GM18498 (cell line): ENCODE data around the gene POLR3GL.

ENCODE experiments used
- ATAC-seq: cut with Tn5 transposase; IDR thresholded peaks from one replicate; pipeline ENCODE4 v1.9.1; 2021; ENCODE audit warnings: mild to moderate bottlenecking, moderate library complexity; ENCODE audit not compliant: unreplicated experiment

POLR3GL gene

DNA sequence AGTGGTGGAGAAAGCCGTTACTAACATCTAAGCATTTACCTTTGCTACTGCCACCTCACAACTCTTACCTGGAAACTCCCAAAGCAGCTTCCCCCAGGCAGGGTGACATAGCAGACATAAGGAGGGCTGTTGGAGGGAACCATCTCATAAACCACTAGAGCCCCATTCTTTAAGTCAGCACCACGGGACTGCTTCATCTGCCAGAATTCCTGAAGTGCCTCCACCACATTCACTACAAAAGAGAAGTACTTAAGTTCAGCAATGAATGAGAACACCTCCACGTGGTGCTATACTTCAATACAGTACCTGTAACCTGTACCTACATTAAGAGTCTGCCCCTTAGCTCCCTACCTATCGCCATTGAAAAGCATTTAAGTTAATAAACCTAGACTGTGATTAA is 16.9 kb upstream of the POLR3GL start:
- no peak for ATAC-seq

DNA sequence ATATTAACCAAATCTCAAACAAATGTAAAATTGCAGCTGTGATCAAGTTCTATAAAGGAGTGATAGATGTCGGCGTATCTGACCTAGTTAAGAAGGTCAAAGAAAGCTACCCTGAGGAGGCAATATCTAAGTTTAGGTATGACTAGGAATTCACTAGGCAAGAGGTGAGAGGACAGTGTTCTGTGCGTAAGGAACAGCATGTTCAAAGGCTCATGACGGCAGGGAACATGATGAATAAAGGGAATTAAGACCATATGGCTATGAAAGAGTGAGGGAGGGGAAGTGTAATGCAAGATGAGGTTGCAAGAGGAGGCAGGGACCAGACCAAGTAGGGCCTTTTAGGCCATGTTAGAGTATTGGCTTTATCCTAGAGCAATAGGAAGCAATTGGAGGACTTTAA is 15.3 kb upstream of the POLR3GL start:
- no peak for ATAC-seq

DNA sequence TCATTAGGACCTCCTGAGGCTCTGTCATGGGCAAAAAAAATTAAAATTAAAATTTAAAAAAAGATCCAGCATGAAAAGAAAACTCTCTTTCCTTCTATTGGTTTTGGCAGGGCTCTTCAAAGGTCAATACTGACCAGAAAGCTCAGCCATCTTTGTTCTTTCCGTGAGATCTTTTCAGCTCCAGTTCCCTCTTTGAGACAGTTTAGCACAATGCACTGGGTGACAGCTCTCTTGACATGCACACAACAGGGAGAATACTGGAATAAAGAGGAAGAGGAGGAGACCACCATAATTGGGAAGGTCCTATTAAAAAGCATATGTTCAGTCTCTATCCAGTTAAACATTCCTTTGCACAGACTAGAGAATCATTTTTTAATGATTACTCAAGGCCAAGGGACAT is 13.0 kb upstream of the POLR3GL start:
- ATAC-seq = no peak

DNA sequence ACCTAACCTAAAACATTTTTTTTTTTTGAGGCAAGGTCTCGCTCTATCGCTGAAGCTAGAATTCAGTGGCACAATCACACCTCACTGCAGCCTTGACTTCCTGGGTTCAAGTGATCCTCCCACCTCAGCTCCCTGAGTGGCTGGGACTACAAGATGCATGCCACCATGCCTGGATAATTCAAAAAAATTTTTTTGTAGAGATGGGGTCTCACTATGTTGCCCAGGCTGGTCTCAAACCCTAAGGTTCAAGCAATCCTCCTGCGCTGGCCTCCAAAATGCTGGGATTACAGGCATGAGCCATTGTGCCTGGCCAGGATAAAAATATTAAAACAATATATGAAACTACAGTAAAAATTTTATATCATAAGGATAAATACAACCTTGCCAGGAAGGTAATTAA is 11.6 kb upstream of the POLR3GL start:
- no peak for ATAC-seq

DNA sequence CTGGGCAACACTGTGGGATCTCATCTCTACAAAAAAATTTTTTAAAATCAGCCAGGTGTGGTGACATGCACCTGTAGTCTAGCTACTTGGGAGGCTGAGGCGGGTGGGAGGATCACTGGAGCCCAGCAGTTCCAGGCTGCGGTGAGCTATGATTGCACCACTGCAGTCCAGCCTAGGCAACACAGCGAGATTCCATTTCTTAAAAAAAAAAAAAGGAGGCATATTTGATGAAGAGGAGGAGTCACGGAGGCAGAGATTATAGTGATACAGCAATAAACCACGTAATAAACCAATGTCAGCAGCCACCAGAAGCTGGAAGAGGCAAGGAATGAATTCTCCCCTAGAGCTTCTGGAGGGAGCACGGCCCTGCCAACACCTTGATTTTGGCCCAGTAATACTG is 10.6 kb upstream of the POLR3GL start:
- ATAC-seq = no peak

DNA sequence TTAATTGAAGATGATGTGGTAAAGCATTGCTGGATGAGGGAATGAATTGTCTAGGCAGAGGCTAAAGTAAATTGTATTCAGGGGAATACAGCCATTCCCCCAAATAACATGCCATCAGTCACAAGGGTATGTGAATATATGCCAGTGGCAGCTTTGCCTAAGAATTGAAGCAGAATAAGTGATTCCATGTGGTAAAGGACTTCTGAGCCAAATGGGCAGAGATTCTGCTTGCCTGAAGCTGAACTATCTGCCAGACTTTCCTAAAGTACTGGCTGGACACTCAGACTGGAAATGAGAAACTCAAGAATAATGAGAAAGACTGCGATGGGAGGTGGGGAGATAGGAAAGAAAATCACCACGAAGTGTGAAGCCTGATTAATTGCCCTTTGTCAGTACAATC is 9.1 kb upstream of the POLR3GL start:
- no peak for ATAC-seq

DNA sequence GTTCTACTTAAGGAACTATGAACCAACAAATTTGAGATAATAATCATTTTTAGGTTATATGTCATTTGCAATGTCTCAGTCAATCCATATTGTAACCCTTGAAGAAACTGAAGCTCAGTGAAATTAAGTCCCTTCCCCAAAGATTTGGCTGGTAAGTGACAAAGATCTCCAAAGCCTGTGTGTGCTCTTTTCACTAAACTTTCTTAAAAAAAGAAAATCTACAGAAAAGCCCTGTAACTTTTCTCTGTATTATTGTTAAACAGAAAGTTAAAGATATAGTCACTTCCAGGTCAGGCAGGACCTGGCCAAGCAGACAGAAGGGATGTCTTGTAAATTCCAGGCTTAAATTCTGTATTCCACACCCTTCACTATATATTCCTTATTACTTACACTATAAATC is 8.1 kb upstream of the POLR3GL start:
- ATAC-seq = no peak

DNA sequence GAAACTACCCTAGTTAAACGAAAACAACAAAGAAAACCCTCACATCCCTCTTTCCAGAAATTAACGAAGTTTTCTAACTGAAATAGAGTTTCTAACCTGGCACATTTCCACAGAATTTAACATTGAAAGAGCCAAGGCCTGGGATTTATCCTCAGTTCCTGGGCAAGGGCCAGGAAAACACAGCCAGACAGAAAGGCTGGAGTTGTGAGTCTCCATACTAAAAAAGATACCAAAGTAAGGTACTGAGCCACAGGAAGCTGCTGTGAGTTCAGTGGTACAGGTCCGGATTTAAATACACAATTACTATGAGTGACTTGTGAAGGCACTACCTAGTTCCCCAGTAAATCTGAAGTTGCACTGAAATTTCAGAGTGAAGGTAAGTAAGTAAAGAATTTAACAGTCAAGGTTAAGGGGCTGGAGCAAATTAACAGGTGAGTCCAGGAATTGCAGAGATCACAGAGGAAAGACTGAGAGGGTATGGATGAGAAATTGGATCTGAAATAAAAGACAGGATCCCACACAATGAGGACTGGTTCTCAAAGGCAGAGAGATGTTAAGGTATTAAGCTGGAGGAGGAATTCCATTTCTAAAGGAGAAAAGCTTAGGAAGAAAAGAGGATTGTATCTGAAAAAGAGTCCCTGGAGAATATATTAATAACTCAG is 7.6 kb upstream of the POLR3GL start:
- no peak for ATAC-seq

DNA sequence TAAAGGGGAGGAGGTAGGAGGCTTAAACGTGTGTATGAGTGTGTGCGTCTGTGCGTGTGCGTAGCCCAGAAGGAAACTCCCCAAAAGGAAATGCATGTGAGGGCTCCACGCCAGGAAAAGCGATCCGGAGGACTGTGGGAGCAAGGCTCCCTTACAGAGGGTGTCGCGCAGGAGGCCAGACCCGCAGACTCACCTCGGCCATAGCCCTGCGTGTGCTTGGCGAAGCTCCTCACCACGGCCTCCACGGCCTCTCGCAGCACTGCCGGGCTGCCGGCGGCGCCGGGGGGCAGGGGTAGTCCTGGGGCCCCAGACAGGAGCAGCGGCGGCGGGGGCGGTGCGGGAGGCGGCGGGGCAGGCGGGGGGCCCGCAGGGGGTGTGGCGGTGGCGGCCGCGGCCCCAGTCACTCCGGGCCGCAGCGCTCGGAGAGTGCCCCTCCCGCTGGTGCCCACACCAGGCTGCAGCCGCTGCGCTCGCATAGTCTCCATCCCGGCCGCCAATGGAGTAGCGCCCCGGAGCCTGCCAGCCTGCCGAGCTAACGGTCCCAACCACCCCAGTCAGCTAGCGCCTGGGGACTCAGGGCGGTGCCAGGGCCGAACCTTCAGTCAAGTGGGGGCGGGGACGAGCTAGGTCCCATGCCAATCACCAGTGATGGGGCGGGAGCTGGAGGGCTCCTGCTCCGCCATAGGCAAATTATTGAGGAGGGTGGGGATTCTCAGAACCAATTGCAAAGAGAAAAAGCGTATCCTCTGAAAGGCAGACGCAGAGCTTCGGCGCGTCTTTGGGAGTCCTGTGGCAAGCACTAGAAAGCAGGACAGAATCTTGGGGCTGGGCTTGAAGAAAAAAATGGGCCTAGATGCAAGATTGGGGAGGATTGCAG is 6.8 kb upstream of the POLR3GL start, which contains the start of gene LIX1L:
TSS of gene LIX1L (minus strand) at position 575 of the 877 bp plus-strand sequence. CDS start at position 485, 90 bp downstream.
- ATAC-seq = peak; percentile 93

DNA sequence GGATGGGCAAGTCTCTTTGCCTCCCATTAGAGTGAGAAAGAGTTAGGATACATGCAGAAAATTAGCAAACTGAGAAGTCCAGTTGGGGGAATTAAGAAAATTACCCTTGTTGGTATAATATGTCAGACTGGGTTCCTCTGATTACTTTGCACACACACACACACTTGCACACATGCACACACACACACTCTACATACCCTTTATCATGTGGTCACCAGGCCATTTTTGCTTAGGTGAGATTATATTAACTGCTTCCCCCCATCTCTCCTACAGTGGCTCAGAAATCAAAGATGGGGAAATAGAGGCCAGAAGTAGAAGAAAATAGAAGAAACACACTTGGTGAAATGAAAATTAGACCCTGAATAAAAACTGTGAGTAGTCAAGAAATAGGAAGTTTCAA is 5.8 kb upstream of the POLR3GL start:
- ATAC-seq = no peak

DNA sequence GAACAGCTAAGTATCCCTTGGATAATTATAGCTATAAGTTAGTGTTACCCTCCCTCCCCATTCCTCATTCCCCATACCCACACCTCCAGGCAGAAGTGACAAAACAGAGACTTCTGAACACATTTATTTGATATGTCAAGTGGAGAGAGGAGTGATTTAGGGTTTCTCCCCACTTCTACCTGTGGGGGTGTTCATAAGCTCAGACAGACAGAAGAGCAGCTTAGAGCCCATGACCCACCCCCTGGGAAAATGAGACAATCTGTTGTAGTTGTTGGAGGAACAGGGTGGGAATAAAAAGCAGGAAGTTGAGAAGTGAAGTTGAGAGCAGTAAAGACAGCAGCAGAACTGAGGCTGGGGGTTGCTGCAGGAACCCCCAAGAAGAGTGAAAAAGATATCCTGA is 5.2 kb upstream of the POLR3GL start:
- ATAC-seq = no peak

DNA sequence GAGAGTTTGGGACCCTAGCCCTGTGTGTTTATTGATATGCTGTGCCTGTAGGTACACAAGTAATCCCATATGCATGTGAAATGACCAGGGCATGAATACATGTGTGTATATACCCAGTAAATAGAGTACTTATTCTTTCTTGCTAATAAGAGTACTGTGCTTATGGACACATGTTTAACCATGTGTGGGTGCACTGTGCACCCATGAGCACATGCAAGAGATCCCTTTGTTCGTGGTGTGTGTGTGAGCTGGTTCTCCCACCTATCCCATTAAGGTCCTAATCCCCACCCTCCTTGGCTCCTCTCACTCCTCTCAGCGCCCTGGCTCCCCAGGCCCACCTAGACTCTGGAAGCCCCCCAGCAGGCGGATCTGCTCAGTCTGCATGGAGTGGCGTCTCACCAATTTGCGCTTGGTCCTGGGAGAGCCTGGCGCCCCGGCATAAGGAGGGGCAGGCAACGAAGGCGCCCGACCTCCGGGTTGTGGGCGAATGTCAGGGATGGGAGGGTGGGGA is 4.5 kb upstream of the POLR3GL start:
- ATAC-seq = no peak

DNA sequence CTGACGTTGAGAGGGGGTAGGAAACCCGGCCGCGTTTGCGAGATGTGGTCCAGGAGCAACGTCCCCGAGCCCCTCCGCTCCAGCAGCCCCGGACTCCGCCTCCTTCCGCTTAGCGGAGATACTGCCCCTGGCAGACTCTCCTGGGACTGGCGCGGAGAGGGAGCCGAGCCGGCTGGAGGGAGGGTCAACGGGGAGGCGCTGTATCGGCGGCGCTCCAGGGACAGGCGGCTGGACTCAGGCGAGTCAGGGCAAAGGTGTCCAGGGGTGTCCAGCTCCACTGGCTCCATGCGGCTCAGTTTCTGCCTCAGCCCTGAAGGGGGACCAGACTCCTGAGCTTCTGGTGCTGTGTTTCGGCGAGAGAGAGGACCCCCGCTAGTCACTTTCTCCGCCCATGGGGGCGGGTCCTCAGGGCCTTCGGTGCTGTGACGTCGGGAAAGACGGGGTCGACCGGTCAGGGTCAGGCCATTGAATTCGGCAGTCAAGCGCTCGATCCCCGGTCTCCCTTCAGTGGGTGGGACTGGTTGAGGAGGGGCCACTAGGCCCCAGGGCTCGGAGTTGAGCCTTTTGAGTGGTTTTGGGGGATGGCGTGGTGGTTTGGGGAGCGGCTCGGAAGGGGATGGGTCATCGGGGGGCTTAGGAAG is 3.9 kb upstream of the POLR3GL start:
- no peak for ATAC-seq

DNA sequence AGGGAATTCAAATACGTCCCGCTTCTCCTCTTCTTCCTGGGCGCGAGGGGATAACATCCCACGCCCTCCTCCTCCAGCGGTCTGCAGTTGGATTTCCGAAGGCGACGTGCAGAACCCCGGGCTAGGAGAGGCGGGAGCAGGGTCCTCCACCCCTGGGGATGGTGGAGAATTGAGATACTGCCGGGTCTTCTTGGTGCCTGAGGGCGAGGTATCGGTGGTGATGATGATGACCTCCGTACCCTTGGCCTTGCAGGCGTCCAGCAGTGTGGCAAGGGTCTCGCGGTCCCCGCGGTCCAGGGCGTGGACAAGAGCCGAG is 3.4 kb upstream of the POLR3GL start:
- no peak for ATAC-seq

DNA sequence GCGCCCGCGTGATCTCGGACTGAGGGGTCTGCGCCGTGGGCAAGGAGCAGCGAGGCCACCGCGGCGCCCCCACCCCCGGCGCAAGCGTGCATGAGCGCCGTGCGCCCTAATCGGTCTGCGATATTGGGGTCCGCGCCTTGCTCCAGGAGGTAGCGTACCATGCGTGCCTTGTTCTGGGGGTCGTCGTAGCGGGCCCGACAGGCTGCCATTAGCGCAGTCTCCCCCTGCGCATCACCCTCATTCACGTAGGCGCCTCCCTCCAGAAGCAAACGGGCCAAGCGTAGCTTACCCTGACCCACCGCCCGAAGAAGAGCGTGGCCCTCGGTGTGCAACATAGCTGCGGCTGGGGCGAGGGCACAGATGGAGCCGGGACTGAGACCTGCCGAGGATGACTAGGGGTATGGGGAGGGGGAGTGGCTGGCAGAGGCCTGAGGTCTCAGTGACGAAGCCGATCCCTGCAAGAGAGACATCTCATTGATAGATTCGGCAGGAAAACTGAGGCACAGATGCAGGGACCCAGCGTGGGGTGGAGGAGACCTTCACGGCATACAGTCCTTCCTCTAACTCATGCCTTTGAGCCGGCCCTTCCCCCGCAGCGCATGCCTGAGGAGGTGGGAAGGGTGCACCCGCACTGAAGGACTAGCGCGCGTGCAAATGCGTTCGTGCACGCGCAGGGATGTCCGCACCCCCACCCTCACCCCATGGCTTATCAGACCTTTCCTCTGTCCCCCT is 2.9 kb upstream of the POLR3GL start:
- ATAC-seq = no peak

DNA sequence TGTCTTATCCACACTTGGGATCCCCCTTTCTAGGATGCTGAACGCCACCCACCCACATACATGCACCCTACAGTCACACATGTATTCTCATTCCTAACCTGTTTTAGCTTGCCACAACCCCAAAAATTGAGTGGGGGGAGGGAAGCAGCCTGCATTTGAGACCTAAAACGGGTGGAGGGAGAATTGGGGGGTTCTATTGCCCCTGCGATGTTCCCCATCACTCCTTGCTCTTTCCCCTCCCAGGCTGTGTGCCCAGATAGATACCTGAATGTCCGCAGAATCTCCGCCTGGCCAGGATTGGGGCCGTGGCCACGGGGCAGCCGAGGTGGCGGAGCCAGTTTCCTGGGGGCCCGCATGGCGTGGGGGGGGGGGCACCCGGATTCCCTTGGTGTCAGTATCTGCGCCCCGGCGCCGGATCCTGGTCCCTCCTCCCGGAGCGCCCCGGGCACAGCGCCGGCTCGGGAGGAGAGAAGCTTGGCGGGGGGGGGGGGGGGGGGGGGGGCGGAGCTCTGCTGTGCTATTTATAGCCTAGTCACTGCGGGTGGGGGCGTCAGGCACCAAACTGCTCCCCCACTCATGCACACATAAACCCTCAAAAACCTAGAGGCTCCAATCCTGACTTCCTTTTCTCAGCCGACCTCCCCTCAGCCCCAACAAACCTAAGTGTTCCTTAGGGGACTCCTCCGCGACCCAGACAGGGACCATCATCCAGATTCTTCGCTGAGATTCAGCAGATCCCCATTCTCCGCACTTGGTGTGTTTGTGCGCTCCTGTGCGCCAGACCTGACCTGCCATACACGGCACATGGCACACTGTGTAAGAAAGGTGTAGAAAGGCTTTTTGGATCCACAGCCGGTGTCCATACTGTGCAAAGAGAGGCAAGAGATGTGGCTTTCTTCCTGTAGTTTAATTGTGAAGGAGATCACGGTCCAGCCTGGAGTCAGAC is 2.1 kb upstream of the POLR3GL start:
- ATAC-seq = no peak

DNA sequence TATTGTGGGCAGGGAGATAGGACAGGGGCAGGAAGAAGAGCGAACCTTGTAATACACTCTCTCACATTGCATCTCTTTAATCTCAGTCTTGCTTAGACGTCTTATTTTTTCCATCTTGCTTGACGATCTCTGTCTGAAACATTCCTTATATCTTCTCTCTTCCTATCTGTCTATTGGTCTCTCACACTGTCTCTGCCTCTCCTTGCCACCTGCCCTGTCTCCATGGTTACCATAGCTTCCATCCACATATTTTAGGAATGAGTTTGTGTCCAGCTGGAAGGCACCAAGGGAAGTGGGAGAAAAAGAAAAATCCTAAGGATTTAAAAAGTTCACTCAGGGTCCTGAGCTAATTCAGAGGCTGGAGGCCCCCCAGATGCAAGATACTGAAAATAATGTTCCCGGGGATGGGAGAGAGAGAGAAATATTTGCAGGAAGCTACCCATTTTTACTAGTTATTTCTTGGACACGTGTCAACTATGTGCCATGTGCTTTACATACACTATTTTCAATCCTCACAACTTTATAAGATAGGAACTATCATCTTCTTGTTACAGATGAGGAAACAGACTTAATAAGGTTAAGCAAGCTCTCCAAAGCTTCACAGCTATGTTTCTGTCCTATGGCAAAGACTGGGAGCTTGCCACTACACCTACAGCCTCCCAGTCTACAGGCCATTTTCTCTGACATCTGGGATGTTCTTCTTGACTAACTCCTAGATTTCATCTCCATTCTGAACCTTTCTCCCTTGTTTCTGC is 1.0 kb upstream of the POLR3GL start:
- no peak for ATAC-seq

DNA sequence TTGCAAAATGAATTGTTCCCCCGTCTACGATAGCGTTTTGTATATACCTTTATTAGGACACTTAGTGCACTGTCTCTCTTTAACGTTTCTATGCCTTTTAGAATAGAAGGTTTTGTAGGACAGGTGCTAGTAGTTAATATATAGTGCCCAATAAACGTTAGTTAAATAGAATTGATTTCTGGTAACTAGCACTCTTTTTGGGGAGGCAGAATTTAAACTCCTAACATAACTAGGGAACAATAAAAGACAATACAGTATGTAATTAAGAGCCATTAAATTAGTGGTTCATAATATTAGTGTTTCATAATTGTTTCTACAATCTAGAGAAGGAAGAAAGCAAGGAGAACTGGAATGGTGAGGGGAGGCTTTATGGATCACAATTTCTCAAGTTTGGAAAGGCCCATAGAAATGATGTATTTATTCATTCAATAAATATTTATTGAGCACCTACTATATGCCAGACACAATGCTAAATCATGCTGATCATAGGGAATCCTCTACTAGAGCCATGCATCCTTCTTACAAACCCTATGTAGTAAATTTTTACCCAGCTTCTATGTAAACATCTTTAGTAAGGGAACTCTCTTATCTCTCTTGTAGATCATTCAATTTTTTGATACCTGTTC is 742 bp downstream of the POLR3GL start:
- no peak for ATAC-seq

DNA sequence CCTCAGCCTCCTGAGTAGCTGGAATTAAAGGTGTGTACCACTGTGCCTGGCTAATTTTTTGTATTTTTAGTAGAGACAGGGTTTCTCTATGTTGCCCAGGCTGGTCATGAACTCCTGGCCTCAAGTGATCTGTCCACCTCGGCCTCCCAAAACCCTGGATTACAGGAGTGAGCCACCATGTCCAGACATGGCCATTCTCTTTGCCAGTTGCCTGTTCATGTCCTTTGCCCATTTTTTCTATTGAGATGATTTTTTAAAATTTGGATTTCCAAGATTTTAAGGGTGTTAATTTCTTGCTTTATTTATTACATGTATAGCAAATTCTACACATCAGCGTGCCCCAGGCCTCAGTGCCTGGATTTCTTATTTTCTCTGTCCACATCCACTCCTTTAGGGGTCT is 2.8 kb downstream of the POLR3GL start:
- ATAC-seq = no peak
